ENCODE data around the gene UBE2B.

Gene UBE2B

DNA sequence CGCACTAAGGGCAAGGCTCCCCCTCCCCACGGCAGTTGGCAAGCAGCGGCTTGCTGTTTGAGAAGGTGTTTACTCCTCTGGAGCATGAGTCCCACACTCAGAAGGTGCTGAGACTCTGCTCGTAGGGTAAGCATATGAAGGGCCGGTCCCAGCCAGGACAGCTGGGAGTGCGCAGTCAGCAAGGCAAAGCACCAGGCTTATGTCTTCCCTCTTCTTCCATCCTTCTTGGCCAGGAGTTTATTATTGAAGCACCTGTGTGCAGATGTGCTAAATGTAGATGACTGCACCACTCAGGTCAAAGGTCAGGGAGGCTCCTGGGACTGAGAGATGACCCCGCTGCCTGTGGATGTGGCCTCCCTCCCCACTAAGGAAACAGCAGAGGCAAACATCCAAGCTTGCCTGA lies 67.4 kb downstream of the UBE2B start:
- no peak for DNase-seq

DNA sequence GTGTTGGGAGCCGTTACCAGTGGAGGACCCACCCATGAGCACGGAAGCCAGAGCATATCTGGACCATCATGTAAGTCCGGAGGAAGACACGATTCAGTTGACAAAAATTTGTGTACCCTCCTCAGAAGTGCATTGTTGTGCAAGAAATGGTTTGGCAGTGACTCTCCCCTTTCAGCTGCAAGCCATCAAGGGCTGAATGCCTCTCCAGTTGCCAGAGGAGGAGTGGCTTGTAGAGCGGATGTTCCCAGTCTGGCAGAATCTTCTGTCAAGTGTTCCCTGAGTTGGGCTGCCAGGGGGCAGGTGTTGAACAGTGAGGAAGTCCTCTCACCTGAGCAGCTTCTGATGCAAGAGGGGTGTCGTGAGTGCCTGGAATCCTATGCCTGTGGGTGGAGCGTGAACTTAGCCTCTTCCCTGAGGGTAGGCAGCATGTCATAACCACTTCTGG lies 67.9 kb downstream of the UBE2B start:
- DNase-seq = no peak

GRCh38 chr5:134440201-134440755 lies 68.9 kb downstream of the UBE2B start:
- DNase-seq = no peak

Data from CD4-positive, alpha-beta T cell treated with Interleukin-15 for 1 hour (primary cell).